ENCODE data around the gene TMEM40.
A peak's percentile ranks its signal among the peaks of the same experiment; 100 is the strongest.
"Not testable (repeated sequence)": the region's sequence is repeated elsewhere in the genome, so short reads cannot be mapped to it uniquely, and the experiment has no call there.

Gene TMEM40

DNA sequence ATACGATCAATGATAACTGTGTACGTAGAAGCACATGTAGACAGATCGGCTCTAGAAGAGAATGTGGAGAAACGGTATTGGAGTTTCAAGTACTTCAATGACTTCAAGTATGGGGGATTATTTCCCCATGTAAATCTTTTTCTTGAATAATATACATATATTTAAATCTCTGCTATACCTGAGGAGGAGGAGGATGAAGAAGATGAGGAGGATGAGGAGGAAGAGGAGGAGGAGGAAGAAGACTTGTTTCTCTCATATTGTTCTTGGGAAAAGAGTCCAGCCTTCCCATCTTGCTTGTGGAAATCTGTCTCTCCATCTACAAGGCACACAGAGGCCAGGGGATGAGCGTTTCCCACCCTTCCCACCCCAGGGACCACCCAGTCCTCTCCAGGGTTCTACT lies 10.6 kb downstream of the TMEM40 start:
- no peak for DNase-seq

DNA sequence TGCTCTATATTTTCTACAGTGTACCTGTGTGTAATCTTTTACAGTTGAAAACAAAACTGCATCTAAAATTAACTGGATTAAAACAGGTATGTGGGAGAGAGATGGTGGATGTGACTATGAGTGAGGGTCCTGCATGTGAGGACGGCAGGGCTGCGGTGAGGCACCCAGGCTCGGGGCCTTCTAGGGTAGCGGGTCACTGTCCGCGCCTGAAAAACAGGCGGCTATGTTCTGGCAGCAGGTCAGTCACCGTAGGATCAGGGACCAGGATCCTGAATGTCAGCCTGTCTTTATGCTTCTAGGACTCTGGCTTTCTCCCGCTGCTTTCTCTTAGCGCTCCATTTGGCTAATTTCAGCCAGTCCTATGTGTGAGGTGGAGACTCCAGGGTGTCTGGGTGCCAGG lies 12.6 kb downstream of the TMEM40 start:
- no peak for DNase-seq

DNA sequence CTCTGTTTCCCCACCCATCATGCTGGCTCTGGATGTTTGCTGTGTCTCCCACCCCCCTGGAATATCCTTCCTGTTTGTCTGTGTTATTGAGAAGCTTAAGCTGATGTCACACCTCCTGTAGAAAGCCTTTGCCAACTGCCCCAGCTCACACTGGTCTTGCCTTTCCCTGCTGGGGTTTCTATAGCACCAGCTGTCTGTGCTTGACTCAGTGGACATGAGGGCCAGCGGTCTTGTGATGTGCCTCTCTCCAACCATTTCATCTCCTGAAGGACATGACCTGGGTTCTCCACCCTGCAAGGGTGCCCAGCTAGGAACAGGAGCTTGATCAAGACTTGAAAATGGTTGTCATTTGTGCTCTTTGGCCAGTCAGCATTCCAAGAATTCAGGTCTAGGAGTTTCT lies 14.7 kb downstream of the TMEM40 start:
- no peak for DNase-seq

DNA sequence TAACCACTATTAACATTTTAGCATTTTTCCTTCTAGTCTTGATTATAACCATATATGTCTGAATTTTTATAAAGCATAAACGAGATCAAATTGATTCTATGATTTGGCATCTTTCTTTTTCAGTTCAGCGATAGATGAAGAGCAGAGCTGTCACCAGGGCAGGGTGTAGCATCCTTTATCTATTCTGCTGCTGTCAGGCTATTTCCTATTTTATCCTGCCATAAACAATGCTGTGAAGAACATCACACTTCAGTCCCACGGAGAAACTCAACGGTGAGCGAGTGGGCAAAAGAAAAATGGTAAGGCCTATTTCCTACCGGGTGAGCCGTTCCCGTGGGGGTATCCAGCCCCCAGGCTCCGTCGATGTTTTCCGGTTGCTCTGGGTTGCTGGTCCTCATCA lies 15.5 kb downstream of the TMEM40 start:
- no peak for DNase-seq

DNA sequence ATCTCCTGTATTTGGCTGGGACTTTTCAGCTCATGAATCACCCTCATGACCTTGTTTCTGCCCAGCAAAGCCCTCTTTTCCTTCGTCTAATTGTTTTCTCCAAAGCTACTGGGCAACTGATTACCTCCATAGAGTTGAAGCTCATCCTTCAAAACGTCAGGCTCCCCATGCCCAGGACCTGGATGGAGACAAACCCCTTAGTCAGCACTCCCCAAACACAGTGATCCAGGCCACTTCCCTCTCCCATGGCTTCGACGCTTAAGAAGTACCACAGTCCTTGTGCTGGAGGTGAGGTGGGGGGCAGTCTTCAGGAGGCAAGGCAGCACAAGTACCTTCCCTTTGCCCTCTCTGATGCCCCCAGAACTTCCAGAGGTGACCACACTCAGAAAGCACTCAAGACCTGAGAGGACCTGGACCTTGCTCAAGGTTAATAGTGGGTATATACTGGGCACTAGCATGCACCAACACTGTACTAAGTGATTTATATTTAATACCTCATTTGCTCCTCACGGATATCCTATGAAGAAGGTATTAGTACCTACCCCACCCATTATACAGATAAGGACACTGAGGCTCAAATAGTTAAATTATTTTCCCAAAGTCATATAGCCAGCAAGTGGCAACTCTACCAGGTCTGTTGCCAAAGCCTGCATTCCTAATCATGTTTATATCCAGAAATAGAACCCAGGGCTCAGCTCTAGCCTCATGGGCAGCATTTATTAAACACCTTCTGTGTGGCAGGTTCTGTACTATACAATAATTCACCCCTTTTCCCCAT lies 16.5 kb downstream of the TMEM40 start:
- no peak for DNase-seq

DNA sequence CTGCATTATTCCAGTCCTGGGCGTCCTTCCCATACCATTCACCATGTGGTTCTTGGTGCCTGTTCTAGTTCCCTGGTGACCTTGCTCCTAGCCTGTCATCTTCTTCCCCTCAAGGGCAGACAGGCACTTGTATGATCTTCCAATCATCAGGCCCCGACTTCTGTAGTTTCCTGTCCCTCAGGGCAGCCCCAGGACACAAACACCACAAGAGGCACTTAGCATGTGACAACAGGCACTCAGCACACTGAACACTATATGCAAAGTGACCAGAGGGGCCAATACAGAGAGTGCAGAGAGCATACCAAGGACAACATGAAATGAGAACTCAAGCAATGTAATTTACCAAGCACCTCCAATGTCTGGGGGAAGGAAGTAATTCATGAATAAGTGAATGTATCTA lies 17.9 kb downstream of the TMEM40 start:
- DNase-seq, result no peak

DNA sequence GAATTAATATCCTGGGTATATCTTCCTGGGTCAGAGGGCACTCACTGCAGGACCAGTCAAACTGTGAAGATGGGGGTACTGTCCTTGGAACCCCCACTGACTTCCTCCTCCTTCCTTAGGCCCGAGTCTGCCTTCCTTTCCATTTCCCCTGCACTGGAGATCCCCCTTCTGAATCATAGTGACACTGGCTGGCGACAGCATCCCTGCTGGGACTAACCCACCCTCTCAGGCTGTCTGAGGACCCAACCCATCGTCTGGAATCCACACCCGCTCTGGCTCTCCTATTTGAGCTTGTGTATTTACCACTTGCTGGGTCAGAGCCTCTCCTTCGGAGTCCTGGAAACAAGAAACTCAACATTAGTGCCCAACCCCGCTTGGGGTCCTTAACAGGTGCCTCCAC lies 21.2 kb downstream of the TMEM40 start:
- no peak for DNase-seq

DNA sequence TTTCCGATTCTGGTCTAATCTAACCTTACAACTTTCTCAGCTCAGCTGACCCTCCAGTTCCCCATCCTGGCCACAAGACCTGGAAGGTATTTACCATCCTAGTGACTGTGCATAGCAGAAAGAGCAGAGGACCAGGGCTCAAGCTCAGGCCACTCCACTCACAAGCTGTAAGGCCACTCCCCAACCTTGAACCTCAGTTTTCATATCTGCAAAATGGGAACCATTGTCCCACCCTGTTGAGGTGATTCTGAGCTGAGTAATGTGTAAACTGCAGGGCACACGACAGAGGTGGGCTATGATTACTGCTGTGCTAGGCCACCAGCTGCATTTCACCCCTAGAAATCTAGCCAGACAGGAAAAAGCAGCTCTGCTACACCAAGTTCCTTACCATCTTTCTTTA lies 21.7 kb downstream of the TMEM40 start:
- DNase-seq, result no peak

DNA sequence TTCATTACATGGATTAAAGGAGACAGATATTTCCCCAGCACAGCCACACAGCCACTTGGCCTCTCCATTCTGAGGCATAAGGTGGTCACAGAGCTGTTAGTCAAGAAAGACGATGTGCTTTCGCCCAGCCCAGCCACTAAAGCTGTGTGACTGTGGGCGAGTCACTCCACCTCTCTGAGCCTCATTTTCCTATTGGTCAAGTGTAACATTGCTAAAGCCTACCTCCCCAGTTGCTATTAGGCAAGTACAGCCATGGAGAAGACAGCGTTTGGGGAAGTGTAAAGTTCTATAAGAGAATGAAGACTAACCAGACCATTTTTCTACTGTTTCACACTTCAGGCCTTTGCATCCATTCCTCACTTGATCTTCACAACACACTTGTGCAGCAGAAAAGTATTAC lies 24.1 kb downstream of the TMEM40 start:
- DNase-seq, result no peak

DNA sequence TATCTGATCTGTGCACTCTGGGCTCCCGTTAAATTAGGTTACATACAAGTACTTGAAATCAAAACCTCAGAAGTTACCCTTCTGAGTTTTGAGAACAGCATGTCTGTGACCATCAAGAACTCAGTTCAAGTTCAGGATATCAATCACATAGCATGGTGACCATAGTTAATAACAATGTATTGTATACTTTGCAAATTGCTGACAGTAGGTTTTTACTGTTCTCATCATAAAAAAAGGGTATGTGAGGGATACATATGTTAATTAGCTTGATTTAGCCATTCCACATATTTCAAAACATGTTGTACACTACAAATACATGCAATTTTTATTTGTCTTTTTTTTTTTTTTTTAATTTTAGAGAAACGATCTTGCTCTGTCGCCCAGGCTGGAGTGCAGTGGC lies 25.5 kb downstream of the TMEM40 start:
- no peak for DNase-seq

DNA sequence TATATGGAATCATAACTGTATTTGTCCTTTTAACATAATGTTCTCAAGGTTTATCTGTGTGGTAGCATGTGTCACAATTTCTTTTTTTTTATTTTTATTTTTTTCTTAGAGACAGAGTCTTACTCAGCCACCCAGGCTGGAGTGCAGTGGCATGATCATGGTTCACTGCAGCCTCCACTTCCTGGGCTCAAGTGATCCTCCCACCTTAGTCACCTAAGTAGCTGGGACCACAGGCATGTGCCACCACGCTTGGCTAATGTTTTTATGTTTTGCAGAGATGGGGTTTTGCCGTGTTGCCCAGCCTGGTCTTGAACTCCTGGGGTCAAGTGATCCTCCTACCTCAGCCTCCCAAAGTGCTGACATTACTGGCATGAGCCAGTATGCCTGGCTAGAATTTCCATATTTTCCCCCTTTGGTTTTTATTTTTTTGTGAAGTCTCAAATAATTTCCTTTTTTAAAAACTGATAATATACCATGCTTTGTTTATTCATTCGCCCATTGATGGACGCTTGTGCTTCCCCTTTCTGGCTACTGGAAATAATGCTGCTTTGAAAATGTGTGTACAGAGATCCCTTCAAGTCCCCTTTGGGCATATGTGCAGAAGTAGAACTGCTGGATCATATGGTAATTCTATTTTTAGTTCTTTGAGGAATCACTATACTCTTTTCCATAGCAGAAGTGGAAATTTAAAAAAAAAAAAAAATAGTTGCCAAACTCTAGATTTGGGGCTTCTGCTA lies 28.4 kb downstream of the TMEM40 start:
- no peak for DNase-seq

DNA sequence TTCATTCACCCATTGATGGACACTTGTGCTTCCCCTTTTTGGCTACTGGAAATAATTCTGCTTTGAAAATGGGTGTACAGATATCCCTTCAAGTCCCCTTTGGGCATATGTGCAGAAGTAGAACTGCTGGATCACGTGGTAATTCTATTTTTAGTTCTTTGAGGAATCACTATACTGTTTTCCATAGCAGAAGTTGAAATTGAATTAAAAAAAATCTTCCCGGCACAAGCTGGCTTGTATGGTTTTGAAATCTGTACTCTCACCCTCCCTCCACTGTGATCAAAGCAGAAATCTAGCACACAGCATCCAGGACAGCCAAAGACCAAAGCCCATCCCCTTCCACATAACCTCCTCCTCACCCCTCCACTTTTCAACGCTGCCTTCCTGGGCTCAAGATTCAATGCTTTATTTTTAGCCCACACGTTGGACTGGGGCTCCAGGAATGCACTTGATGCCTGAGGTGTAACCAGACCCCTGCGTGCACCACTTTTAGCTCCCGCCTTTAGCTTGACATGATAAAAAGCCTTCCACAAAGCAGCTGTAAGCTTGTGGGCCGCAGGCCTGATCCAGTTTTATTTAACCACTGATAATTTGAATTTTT lies 29.9 kb downstream of the TMEM40 start:
- DNase-seq, result no peak

DNA sequence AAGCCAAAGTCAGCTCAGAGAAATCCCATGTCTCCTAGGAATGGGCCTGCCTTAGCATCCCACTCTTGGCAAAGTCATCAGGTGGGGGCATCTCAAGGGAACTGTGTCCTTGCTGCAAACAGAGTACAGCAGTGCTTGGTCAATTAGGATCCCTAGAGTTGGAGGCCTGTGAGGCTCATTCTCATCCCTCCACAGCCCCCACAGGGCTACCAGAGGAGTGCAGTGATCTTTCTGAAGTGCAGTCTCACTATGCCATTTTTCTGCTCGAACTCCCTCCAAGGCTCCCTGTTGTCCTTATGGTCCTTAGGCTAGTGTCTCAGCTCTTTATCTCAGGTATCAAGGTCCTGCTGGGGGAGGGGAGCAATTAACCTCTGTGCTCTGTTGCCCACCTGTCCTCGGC lies 31.1 kb downstream of the TMEM40 start:
- no peak for DNase-seq

DNA sequence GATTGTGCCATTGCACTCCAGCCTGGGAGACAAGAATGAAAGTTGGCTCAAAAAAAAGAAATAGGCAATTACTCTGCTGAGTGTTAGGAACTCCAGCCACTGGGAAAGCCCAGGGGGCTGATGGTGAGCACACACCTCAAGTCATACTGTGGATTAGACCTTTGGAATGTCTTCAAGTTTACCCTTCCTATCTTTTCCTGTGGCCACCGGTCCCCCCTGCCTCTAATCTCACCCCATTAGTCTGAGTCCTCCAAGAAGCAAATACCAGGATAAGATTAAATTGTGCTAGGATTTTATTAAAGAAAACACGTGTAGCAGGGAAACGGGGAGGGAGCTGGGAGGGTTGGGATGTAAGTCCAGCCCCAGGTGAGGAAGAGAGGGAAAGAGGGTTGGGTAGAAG lies 31.6 kb downstream of the TMEM40 start:
- DNase-seq, result no peak

DNA sequence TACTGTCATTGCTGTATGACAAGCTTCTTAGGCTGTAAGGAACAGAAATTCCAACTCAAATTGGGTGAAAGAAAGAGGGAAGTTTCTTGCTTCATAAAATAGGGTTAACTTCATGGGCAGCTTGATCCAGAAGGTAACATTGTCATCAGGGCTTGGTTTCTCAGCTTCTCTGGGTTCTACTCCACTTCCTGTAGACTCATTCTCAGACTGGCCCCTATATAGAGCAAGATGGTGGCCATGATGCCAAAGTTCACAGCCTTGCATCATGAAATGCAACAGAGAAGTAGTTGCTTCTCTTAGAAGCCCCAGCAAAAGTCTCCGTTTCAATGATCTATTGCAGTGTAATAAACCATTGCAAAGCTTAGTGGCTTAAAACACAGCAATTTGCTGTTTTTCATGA lies 33.6 kb downstream of the TMEM40 start:
- no peak for DNase-seq

DNA sequence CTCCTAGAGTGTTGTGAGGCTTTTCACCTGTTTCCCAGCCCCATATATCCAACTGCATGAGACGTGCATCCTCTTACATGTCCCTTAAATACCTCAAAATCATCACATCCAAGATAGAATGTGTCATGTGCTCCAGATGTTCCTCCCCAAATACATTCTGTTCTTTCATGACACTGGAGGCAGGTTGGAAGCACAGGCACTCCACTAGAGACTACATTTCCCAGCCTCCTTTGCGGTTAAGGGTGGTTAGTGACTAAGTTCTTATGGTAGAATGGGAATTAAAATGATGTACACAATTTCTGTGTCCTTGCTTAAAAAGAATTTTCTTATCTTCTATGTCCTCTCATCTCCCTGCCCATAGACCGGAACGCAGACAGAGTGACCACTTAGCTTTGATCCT lies 34.3 kb downstream of the TMEM40 start:
- no peak for DNase-seq

DNA sequence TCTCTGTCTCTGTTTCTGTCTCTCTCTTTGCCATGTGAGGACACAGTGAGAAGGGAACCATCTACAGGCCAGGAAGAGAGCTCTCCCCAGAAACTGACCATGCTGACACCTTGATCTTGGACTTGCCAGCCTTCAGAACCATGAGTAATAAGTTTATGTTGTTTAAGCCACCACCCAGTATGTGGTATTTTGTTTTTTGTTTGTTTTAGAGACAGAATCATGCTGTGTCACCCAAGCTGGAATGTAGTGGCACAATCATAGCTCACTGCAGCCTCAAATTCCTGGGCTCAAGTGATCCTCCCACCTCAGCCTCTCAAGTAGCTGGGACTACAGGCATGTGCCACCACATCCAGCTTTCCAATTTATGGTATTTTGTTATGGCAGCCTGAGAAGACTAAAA lies 35.7 kb downstream of the TMEM40 start:
- DNase-seq, result not testable (repeated sequence)

DNA sequence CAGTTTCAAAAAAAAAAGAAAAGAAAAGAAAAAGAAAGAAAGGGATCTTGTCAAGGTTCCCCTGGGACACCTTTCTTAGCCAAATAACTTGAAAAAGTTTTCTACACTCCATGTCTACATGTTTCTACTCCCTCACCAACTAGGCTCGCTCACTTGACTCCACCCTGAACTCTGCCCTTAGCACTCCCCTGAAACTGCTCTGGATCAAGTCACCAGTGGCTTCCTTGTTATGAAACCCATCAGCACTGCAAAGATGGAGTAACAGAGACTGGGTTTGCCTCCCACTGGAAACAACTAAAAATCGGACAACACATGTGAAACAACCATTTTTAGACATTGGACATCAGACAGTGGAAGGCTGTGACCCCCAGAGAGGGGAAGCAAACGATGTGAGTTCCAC lies 36.8 kb downstream of the TMEM40 start:
- no peak for DNase-seq

DNA sequence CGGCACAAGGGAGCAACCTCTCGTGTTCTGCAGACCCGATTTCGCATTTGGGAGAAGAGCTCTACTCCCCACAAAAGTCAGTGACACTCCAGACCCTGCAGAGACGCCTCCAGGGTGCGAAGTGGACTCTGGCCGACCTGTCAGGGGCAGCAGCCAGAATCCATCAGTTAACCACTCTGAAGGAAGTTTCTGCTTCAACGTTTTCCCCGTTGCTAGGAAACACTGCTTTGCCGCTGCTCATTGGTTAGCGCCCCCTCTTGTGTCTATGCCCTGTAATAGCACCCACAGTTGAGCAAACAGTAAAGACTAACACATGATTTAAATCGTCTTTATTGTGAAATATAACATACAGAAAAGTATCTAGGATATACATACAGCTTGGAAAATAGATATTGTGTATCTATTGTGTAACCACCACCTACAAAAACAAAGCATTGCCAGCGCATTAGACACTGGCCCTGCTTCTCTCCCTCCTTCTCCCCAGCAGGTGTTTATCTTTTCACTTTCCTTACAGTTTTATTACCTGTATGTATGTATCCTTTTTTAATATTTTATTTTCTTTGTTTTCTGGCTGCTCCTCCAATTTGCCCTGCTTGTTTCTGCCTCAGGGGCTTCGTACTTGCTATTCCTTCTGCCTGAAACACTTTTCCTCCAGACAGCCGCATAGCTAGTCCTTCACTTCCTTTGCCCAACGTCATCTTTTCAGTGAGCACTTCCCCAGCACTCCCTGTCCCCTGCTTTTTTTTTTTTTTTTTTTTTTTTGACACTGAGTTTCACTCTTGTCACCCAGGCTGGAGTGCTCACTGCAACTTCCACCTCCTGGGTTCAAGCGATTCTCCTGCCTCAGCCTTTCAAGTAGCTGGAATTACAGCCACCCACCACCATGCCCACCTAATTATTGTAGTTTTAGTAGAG lies 38.8 kb downstream of the TMEM40 start:
- DNase-seq, result peak; percentile 74

DNA sequence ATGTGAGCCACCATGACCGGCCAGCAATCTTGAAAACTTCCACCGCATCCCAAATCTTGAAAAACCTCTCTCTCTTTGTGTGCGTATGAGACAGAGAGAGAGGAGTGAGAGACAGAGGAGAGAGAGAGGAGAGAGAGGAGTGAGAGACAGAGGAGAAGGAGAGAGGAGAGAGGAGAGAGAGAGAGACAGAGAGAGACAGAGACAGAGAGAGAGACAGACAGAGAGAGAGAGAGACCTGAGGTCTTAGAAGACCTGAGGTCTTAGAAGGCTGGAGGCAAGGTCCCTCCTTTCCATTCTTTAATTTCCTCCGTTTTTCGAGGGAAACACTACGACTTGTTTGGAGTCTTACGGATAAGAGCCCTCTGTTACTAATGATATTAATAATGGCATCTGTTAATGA lies 39.5 kb downstream of the TMEM40 start:
- DNase-seq, result no peak

DNA sequence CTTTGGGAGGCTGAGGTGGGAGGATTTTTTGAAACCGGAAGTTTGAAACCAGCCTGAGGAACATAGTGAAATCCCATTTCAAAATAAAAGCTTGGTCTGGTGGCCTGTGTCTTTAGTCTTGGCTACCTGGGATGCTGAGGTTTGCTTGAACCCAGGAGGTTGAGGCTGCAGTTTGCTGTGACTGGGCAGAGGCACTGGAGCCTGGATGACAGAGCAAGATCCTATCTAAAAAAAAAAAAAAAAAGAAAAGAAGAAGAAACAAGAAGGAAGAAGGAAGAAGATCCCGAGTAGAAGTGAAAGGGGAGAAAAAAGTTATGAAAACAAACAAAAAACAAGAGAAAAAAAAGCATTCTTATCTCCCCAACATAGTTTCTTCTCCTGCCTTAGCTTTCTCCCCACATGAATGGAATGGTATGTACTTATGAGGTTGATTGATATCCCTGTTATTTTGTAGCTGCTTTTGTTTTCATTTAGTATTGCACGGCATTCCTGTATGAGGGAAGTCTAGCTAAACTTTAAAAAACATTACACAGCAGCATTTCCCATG lies 42.4 kb downstream of the TMEM40 start:
- no peak for DNase-seq

DNA sequence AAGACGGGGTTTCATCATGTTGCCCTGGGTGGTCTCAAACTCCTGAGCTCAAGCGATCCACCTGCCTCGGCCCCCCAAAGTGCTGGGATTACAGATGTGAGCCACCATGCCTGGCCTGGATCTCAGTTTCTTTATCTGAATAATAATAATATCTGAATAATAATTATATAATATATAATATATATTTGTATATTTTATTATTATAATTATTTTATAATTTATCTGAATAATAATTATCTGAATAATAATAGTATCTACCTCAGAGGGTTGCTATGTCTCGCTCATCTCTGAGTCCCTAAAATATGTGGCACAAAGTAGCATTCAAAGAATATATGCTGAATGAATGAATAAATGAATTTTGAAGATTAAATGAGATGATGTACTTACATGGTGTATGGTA lies 44.8 kb downstream of the TMEM40 start:
- DNase-seq, result no peak

DNA sequence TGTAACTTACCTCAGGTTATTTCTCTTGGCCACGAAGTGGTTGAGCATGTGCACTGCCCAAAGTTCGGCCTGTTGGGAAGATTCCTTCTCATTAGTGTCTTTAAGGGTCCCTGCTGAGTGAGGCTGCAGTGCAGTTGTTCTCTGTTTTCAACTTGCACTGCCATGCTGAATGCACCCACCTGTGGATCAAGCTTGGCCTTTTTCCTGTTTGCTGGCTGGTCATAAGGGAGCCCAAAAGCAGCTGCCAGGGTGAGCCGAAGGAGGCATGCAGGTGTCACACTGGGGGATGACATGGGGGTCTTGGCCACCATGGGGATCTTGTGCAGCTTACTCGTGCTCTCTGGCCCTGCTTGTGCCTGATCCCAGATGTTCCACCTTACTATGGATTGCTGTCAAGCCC lies 49.0 kb downstream of the TMEM40 start:
- DNase-seq, result no peak
